ENCODE data around the gene PLA2G1B. TPM values are rescaled to one million over a fixed set of nuclear protein-coding genes. Genes with fewer than 3 reads are reported as not detected.

Gene PLA2G1B
- total RNA-seq, 1 donor from 2014 or later = not detected

- intact Hi-C loops (cut with DNase I) = no loop called here
- DNase-seq (no peak), ATAC-seq (ENCODE audit: poor library complexity) (no peak)
Observed at GRCh38 chr12:120362516-120363273, 35.1 kb upstream of the PLA2G1B start.

DNA sequence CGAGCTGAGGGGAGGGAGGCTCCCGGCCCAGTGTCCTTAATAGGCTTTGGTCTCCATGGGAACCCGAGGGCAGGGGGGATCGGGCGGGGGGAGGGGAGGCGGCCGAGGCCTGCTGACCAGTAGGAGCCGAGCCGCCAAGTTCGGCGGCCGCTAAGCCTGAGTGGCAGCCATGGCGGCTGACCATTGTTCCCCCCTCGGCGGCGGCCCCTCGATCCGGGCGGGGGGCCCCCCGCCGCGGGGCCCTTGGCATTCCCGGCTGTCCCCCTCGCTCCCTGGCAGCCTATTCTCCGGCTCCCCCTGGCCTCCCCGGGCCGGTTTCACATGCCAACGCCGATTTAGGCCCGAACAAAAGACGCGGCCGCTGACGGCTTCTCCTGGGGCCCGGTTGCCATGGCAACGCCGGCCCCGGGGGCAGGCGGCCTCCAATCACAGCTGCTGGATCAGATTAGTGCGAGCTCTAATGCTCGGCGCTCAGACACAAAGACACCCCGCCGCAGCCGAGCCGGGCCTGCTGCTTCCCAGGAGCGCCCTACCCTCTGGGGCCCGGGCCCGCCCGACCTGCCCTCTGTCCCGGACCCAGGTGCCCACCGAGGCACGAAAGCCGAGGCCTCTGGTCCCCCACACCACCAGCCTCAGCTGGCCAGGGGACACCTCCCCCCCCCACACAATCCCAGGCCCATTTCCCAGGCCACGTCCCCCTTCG lies 34.1 kb upstream of the PLA2G1B start:
- ATAC-seq (ENCODE audit: poor library complexity) (peak; percentile 69), DNase-seq (peak; percentile 75)
- intact Hi-C loops (cut with DNase I) = no loop called here

DNA sequence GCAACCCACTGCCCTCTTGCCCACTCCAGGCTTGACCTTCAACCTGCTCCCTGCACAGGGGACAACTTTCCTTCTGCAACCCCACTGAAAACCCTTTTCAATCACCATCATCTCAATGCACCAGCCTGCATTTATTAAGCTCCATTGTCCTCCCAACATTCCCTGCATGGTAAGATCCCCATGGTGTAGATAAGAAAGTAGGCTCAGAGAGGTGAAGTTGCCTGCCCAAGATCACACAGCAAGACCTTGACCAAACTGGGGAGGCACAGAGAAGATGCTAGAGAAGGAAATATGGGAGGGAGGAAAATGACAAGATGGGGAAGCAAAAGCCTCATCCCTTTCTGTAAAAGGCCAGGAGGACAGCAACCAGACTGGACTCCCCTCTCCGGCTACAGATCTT lies 31.5 kb upstream of the PLA2G1B start:
- ATAC-seq (ENCODE audit: poor library complexity) (no peak), DNase-seq (no peak)
- intact Hi-C loops (cut with DNase I) = no loop called here

GRCh38 chr12:120358412-120359100 lies 31.0 kb upstream of the PLA2G1B start:
- intact Hi-C loops (cut with DNase I) = no loop called here
- DNase-seq (no peak), ATAC-seq (ENCODE audit: poor library complexity) (no peak)

GRCh38 chr12:120357104-120357503 lies 29.5 kb upstream of the PLA2G1B start:
- intact Hi-C loops (cut with DNase I) = loop anchor here (2.0 kb wide), 1 partner anchor 74 kb away; no protein-coding TSS in a partner anchor
- ATAC-seq (ENCODE audit: poor library complexity) (no peak), DNase-seq (no peak)

GRCh38 chr12:120356567-120357030 lies 29.0 kb upstream of the PLA2G1B start:
- ATAC-seq (ENCODE audit: poor library complexity) (peak; percentile 90), DNase-seq (peak; percentile 76)
- intact Hi-C loops (cut with DNase I) = loop anchor here (2.0 kb wide), 1 partner anchor 74 kb away; no protein-coding TSS in a partner anchor

DNA sequence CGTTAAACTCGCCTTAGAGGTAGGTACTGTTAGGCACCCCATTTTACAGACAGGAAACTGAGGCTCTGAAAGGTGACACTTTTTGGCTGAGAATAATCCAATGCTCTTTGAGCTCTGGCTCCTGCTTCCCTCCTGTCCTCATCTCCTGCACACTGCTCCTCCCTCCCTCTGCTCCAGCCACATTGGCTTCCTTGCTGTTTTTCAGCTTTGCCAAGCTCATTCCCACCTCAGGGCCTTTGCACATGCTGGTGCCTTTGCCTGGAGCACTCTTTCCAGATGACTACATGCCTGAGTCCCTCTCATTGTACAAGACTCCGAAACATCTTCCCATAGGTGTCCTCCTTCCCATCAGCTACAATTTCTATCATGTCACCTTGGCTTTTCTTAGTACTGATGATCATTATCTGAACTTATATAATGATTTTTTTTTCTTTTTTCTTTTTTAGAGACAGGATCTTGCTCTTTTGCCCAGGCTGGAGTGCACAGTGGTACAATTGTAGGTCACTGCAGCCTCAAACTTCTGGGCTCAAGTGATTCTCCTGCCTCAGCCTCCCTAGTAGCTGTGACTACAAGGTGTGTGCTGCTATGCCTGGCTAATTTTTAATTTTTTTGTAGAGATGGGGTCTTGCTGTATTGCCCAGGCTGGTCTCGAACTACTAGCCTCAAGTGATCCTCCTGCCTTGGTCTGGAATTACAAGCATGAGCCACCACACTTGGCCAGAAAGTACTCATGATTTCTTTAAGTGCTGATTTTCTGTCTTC lies 26.2 kb upstream of the PLA2G1B start:
- intact Hi-C loops (cut with DNase I) = no loop called here
- ATAC-seq (ENCODE audit: poor library complexity) (no peak), DNase-seq (no peak)

GRCh38 chr12:120353136-120353535 lies 25.6 kb upstream of the PLA2G1B start:
- DNase-seq = no peak
- intact Hi-C loops (cut with DNase I) = no loop called here
- ATAC-seq (ENCODE audit: poor library complexity) = no peak

DNA sequence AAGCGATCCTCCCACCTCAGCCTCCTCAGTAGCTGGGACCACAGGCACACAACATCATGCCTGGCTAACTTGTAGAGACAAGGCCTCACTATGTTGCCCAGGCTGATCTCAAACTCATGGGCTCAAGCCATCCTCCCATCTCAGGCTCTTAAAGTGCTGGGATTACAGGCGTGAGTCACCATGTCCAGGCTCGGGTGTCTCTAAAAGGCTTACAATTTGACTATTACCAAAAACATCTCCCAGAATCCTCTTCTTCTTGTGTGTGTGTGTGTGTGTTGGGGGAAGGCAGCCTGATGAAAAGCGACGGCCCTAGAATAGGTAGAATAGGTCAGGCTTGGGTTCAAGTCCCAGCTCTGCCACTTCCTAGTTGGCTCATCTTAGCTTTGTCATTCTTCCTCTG lies 24.5 kb upstream of the PLA2G1B start:
- ATAC-seq (ENCODE audit: poor library complexity) (no peak), DNase-seq (no peak)
- intact Hi-C loops (cut with DNase I) = no loop called here

DNA sequence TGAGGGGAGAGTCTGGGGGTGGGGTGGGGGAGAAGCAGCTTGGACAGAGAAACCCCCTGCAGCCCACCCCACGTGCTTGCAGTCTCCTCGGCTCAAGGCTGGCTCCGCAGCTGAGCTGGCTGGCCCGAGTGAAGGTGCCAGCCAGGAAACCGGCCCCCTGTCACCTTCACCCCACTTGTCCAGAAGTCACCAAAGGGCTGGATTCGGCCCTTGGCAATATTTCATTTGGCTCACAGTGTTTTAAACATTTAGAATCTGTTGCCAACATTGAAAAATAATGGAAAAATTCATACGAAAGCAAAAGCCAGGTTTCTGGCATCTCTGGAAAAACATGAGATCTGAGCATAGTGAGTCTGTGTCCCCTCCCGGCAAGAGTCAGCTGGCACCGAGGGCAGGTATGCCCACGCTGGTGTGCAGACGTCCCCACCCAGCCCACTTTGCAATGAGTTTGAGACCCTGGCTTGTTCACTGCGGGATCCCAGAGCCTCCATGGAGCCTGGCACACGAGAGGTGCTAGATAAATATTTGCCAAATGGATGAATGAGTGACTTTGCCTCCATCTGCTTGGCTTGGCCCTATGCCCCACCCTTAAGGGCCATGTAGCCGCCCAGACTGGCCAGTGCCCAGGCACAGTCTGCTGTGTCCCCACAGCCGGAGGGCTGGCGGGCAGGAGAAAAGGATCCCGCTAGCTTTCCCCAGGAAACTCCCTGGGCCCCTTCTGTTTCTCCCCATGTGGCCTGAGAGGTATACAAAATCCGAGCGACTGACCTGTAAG lies 23.2 kb upstream of the PLA2G1B start:
- intact Hi-C loops (cut with DNase I) = no loop called here
- ATAC-seq (ENCODE audit: poor library complexity) (no peak), DNase-seq (no peak)

DNA sequence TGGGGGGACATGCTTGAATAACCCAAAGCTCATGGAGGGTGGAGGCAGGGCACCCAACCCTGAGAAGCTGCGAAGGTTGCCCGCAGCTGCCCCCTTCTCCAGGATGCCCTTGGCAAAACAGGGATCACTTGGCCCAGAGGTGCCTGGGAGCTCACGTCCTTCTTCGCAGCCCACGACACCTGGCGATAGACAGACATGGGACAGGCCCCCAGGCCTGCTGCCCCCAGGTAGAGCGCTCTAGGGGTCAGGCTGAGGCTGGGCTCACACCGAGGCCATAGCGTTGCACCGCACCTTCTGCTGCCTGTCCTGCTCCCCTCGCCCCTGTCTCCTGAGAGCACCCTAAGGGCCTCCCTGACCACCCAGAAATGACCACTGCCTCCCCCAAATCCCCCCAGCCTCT lies 20.2 kb upstream of the PLA2G1B start:
- no peak for DNase-seq
- intact Hi-C loops (cut with DNase I) = no loop called here
- ATAC-seq (ENCODE audit: poor library complexity) = no peak

DNA sequence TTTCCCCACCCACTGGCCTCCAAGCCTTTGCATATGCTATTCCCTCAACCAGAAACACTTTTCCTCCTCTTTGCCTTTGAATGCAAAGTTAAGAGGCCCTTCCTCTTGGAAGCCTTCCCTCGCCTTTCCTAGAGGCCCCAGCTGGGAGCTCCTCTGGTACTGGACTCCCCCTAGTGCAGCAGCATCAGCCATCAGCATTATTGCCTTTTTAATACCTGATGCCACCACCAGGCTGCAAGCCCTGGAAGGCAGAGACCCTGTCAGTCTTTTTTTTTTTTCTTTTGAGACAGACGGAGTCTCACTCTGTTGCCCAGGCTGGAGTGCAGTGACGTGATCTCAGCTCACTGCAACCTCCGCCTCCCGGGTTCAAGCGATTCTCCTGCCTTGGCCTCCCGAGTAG lies 19.1 kb upstream of the PLA2G1B start:
- intact Hi-C loops (cut with DNase I) = no loop called here
- ATAC-seq (ENCODE audit: poor library complexity) (no peak), DNase-seq (no peak)

- ATAC-seq (ENCODE audit: poor library complexity) = no peak
- intact Hi-C loops (cut with DNase I) = no loop called here
- no peak for DNase-seq
Observed at GRCh38 chr12:120346031-120346430, 18.5 kb upstream of the PLA2G1B start.

DNA sequence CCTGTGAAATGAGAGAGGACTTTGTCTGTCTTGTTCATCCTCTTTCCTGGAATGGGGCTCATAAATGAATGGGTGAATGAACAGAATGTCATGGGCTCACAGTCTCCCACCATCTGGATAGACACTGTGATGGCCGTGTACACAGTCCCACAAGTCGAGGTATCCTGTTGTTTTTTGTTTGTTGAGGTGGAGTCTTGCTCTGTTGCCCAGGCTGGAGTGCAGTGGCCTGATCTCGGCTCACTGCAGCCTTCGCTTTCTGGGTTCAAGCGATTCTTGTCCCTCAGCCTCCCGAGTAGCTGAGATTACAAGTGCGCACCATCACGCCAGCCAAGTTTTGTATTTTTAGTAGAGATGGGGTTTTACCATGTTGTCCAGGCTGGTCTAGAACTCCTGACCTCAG lies 16.1 kb upstream of the PLA2G1B start:
- intact Hi-C loops (cut with DNase I) = no loop called here
- DNase-seq (no peak), ATAC-seq (ENCODE audit: poor library complexity) (no peak)

- intact Hi-C loops (cut with DNase I) = no loop called here
- no peak for ATAC-seq (ENCODE audit: poor library complexity)
- no peak for DNase-seq
Observed at GRCh38 chr12:120343039-120343537, 15.5 kb upstream of the PLA2G1B start.

GRCh38 chr12:120342175-120343038 lies 14.8 kb upstream of the PLA2G1B start:
- intact Hi-C loops (cut with DNase I) = no loop called here
- ATAC-seq (ENCODE audit: poor library complexity) (no peak), DNase-seq (no peak)

- ATAC-seq (ENCODE audit: poor library complexity) (no peak), DNase-seq (no peak)
- intact Hi-C loops (cut with DNase I) = no loop called here
Observed at GRCh38 chr12:120339256-120339655, 11.7 kb upstream of the PLA2G1B start.
